Transverse colon (tissue), 4 donors: ENCODE results near the gene LYZL2.

Experiments
- CTCF ChIP-seq, 5 experiments: fragments of 200-600 bp in 3 of 5; fragments of 450-650 bp in 2 of 5; sonication (generic) in 3 of 5; IDR thresholded peaks; 1 replicate in 2 of 5; 2 replicates in 3 of 5; pipeline ENCODE4 v1.5.1; 2016 to 2017; ENCODE audit warnings: antibody characterized with exemption in 5 of 5, inconsistent platforms in 3 of 5, mild to moderate bottlenecking in 2 of 5, moderate library complexity in 1 of 5
- EP300 ChIP-seq: sonication (generic); formaldehyde crosslinking; IDR thresholded peaks from one replicate; pipeline ENCODE4 v1.6.1; 2017; ENCODE audit warnings: antibody characterized with exemption, low read depth
- POLR2A ChIP-seq: fragments of 450-650 bp; IDR thresholded peaks from one replicate; pipeline ENCODE4 v1.6.1; 2016; ENCODE audit warnings: antibody characterized with exemption, mild to moderate bottlenecking, moderate library complexity
- POLR2AphosphoS5 ChIP-seq, 3 donors: sonication (generic); formaldehyde crosslinking; IDR thresholded peaks; one replicate each; pipeline ENCODE4 v1.6.1; 2016; ENCODE audit warnings: antibody characterized with exemption in 3 of 3

- TF ChIP-seq POLR2A: no peak
- no peak for TF ChIP-seq CTCF (IDR thresholded peaks at IDR 0.05)
- no peak for TF ChIP-seq POLR2AphosphoS5 (IDR thresholded peaks at IDR 0.05)
- no peak for TF ChIP-seq EP300
Observed at GRCh38 chr10:30580676-30581075, 48.9 kb downstream of the LYZL2 start.
